GM12801 (cell line): ENCODE results near the gene PUM2.

Experiments used
- TF ChIP-seq, protein P1 (sequence below): IDR thresholded peaks from one replicate; pipeline ENCODE4 v1.5.1; 2011; ENCODE audit warnings: control low read depth; ENCODE audit not compliant: insufficient read length; ENCODE audit errors: extremely low read depth

The PUM2 gene

DNA sequence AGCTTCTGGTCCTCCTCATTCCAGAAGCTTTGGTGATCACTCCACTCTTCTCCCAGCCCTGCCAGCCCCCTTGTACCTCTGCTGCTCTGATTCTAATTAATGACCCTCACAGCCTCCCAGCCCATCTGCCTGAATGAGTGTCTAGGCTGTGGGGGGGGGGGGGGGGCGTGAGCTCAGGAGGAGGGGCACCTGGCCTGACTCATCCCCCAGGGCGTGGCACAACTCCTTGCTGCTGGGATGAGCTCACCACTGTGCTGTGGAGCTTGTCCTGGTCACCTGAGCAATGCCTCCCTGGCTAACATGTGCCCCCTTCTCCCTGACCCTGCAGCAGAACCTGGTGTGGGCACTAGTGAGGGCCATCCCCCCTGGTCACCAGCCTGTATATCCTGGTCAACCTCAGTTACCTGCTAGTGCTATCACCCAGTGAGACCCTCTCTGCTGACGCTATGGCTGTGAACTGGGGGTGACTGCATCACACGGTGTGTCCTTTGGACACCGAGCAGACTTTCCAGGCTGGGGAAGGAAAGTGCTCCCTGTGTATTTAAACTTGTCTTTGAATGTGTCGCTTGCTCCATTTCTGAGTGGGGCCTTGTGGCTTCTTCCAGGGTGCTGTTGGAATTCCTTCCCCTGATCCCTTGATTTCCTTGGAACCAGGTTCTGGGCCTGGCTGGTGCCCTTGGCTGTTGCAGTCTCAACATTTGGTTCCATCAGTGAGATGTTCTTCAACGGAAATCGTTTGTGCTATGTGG lies 41.5 kb upstream of the PUM2 start:
- TF ChIP-seq, protein P1, sequence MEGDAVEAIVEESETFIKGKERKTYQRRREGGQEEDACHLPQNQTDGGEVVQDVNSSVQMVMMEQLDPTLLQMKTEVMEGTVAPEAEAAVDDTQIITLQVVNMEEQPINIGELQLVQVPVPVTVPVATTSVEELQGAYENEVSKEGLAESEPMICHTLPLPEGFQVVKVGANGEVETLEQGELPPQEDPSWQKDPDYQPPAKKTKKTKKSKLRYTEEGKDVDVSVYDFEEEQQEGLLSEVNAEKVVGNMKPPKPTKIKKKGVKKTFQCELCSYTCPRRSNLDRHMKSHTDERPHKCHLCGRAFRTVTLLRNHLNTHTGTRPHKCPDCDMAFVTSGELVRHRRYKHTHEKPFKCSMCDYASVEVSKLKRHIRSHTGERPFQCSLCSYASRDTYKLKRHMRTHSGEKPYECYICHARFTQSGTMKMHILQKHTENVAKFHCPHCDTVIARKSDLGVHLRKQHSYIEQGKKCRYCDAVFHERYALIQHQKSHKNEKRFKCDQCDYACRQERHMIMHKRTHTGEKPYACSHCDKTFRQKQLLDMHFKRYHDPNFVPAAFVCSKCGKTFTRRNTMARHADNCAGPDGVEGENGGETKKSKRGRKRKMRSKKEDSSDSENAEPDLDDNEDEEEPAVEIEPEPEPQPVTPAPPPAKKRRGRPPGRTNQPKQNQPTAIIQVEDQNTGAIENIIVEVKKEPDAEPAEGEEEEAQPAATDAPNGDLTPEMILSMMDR = no peak

DNA sequence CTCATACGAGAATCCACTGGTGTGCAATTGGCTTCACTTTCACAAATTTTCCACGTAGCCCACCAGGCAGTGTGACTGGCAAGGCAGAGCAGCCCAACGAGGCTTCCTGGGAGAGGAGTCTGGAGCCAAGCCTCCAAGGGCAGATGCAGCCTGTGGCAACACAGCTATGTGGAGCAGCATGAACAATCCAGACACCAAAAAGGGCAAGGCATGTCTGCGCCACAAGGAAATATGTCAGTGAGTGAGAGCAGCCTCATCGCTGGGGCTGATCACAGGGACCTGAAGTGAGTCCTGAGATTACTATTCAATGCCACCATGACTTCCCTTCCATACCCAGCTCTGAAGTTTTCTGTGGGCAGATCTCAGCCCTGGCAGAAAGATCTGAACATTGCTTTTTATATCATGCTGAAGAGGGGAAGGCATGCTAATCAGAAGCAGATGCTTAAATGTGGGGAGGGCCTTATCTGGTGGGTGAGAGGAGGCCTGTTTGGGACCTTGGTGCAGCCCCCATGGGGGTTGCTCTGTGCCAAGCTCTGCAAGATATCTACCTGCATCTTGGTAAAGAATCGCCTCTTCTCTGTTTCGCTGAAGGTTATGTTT lies 40.0 kb upstream of the PUM2 start:
- TF ChIP-seq, protein P1 = no peak

DNA sequence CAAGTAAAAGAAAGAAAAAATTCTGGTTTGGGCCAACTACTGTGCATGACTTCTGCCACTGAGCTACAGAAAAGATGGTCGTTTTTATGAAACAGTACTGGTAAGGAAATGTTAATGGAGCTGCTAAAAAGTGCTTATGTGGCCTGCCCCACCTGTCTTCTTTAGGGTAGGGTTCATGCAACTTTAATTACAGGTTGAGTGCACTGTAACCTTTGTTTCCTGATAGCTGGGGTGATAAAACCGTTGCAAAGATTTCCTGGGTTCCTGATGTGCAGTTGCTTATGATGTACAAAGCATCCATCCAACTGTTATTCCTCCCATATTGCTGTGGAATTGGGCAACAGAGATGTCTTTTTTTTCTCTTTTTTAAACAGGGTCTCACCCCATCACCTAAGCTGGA lies 34.3 kb upstream of the PUM2 start:
- TF ChIP-seq, protein P1 = no peak

DNA sequence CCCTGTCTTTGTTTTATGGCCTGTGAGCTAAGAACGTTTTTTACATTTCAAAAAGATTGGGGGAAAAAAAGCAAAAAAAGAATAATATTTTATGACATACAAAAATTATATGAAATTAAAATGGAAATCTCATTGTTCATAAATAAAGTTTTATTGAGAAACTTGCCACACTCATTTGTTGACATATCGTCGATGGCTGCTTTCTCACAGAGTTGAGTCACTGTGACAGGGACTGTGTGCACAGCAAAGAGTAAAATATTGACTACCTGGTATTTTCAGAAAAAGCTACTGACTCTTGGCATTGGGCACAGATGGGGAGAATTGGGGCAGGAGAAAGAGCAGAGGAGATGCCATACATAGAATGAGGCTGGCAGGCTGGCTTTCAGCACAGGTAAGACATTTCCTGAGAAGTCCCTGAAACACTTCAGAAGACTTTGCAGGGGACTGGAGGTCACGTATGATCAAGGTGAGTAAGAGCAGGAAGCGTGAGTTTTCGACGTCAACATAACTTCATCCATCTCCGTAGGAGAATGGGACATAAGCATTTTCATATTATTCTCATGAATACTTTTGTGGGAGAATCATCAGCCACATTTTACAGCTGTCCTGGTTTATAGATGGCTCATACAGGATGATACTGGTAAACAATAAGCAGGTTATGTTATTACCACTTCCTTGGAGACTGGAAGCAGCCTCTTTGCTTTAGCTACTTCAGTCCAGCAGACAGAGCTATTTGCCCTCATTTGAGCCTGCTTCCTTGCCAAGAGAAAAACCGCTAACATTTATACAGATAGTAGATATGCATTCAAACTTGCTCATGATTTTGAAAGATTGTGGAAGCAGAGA lies 32.5 kb upstream of the PUM2 start:
- TF ChIP-seq, protein P1 = no peak

DNA sequence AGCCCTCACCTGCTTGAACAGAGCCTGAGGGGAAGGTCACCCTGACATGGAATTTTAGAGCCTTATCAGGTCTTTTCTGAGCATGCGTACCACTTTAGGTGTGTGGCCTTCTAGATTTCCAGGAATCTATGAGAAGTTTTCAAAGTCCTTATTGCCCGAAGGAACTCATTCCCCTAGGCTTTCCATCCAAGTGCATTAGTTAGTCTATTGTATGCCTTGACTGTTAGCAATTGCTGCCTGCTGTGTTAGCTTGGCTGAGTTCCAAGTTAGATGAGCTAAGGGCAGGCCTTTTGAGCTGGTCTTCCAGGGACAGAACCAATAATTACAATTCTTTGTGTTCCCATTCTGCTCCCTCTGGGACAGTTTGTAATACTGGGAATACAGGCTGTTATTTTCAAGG lies 30.8 kb upstream of the PUM2 start:
- TF ChIP-seq, protein P1 = no peak

DNA sequence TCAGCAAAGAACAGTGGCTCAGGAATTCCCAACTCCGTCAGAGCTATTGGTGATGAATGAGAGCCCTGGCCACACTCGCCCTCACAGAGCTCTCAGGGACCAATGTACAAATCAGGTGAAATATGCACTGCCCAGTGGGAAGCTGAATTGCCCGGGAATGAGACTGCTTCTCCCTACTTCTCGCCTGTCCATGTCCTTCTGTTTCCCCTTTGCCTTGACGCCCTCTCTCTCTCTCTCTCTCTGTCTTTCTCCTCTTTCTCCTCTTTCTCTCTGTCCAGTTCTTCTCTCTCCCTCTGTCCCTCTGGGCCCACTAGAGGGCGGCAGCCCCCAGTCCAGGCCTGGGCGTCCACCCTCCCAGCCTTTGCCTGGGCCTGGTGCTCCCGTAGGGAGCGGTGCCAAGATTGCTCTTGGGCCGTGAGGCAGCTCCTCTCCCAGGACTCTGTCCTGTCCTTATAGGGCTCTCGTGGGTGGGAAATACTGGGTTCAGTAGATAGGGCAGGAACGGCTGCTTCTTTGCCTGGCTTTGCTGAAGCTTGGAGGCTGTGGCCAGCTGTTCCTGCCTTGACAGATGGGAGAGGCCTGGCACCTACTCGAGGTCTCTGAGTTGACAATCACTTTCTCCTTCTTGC lies 28.4 kb upstream of the PUM2 start:
- TF ChIP-seq, protein P1 = no peak

DNA sequence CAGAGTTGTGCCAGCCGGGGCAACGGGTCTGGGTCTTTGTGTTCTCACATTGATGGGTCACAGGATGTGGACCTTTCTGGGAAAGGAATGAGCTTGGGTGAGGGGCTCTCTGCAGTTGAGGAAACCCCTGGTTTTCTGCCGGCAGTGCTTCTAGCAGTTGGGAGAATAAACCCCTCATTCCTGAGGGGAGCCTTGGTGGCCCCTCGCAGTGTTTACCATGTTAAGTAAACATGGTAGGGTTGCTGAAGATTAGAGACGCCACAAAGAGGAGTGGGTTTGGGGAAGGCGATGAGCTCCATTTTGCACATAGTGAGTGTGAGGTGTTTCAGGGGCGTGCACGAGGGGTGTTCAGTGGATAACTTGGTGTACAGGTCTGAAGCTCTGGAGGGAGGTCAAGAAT lies 27.7 kb upstream of the PUM2 start:
- TF ChIP-seq, protein P1 = no peak
